ENCODE results near the gene AP4M1. TPM values are rescaled to one million over a fixed set of nuclear protein-coding genes. Genes with fewer than 3 reads are reported as not detected.

Gene AP4M1
- total RNA-seq, 1 donor from 2014 or later: 22.6 TPM

DNA sequence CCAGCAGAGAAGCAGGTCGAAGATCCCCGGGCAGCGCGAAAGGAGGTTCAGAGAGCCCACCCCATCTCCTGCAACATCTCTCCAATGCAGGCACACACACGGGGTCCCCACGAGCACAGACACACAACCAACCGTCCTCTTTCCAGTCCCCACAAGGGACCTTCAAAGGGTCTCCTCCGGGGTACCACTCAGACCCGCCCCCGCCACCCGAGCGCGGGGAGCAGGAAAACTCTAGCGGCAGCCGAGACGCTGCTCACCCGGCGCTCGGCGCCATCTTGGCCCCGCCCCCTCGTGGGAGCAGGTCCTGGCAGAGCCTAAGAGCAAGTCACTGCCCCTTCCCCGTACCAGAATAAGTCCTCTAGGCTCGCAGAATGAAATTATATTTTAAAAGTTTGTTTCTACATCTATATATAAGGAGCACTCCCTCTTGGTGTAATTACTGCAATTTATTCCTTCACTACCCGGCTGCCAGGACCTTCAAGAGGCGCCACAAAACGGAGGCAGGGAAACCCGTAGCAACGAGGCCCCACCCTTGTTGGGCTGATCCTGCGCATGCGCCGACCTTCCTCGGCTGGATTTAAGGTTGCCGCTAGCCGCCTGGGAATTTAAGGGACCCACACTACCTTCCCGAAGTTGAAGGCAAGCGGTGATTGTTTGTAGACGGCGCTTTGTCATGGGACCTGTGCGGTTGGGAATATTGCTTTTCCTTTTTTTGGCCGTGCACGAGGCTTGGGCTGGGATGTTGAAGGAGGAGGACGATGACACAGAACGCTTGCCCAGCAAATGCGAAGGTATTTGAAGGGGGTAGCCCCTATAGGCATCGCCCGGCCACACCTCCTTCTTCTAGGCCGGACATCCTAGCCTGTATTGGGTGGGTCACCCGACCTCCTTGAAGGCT lies 17.9 kb downstream of the AP4M1 start, which contains the start of the genes CNPY4 and TAF6:
Gene CNPY4 (plus strand): TSS at position 563 of the 898 bp plus-strand sequence. CDS start 111 bp downstream, at position 674.
Gene TAF6 (minus strand): TSS at position 287 of the 898 bp plus-strand sequence. CDS start 5,149 bp downstream, outside the sequence.
- Mint-ChIP-seq H3K27me3 (ENCODE audit: low read depth) (no peaks in the 10 kb centered on the region), H3K4me3 (peak within 1 kb of the TSS; percentile 96), H3K4me1 (peaks cover 34% of the 10 kb centered on the region), H3K36me3 (ENCODE audit: low read depth) (peaks cover 2% of the 10 kb centered on the region), H3K9me3 (no peaks in the 10 kb centered on the region), H3K27ac (ENCODE audit: unreplicated experiment) (peak within 1 kb of the TSS; percentile 100)
- peak; percentile 93 for DNase-seq (ENCODE audit: low read depth, low spot score)
- TF ChIP-seq, protein P1, sequence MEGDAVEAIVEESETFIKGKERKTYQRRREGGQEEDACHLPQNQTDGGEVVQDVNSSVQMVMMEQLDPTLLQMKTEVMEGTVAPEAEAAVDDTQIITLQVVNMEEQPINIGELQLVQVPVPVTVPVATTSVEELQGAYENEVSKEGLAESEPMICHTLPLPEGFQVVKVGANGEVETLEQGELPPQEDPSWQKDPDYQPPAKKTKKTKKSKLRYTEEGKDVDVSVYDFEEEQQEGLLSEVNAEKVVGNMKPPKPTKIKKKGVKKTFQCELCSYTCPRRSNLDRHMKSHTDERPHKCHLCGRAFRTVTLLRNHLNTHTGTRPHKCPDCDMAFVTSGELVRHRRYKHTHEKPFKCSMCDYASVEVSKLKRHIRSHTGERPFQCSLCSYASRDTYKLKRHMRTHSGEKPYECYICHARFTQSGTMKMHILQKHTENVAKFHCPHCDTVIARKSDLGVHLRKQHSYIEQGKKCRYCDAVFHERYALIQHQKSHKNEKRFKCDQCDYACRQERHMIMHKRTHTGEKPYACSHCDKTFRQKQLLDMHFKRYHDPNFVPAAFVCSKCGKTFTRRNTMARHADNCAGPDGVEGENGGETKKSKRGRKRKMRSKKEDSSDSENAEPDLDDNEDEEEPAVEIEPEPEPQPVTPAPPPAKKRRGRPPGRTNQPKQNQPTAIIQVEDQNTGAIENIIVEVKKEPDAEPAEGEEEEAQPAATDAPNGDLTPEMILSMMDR (conservative IDR thresholded peaks at IDR 0.05): peak; percentile 31

DNA sequence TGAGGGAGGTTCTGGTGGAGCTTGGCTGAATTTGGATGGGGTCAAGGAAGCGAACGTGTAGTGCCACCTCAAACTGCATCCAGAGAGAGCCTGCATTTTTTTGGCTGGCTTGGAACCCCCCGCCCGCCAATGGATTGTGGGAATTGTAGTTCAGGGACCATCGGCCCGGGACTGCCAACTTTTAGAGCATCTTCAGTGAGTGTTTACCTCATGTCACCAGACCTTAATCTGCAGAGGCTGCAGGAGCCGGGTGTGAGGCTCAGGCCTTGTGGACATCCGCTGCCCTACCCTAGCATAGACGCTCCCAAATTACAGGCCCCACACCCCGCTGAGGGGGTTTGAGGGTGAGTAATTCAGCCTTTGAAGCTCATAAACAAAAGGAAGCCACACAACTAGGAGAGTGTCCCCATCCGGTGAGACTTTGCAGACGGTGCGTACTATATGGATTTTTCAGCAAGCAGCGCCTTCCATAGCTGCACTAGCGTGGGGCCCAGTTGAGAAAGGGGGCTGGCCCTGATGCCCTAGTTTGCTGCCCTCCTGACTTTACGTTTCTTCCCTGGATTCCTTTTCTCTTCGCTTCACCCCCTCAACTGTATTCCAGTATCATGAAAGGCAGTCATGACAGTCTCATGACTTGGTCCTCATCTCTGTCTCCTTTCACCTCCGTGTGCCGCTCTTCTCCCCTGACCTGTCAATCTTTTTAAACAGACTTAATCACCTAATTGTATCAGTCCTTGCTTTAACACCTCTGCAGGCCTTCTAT lies 18.7 kb downstream of the AP4M1 start:
- no peaks in the 10 kb centered on the region for H3K27me3 Mint-ChIP-seq (ENCODE audit: low read depth)
- peak overlapping the region; percentile 96 for H3K4me3 Mint-ChIP-seq
- peak; percentile 59 for DNase-seq (ENCODE audit: low read depth, low spot score)
- TF ChIP-seq, protein P1 (conservative IDR thresholded peaks at IDR 0.05): no peak
- H3K36me3 Mint-ChIP-seq (ENCODE audit: low read depth): peaks cover 2% of the 10 kb centered on the region
- H3K9me3 Mint-ChIP-seq: no peaks in the 10 kb centered on the region
- peaks cover 39% of the 10 kb centered on the region for H3K4me1 Mint-ChIP-seq
- peak overlapping the region; percentile 100 for H3K27ac Mint-ChIP-seq (ENCODE audit: unreplicated experiment)

DNA sequence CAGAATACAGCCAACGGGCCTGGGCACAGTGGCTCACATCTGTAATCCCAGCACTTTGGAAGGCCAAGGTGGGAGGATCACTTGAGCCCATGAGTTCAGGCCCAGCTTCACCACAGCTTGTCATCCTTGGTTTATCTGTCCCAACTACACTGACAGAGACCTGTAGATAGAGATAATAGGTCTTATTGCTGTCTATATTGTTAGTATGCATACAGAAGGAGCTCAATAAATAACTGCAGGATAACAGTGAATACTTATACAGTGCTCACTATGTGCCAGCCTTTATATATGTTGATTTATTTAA lies 19.2 kb downstream of the AP4M1 start:
- H3K4me3 Mint-ChIP-seq: peak overlapping the region; percentile 96
- H3K4me1 Mint-ChIP-seq: peaks cover 39% of the 10 kb centered on the region
- DNase-seq (ENCODE audit: low read depth, low spot score): no peak
- H3K27me3 Mint-ChIP-seq (ENCODE audit: low read depth): no peaks in the 10 kb centered on the region
- no peaks in the 10 kb centered on the region for H3K9me3 Mint-ChIP-seq
- TF ChIP-seq, protein P1 (conservative IDR thresholded peaks at IDR 0.05): no peak
- H3K36me3 Mint-ChIP-seq (ENCODE audit: low read depth): peaks cover 2% of the 10 kb centered on the region
- H3K27ac Mint-ChIP-seq (ENCODE audit: unreplicated experiment): no peak overlapping the region

DNA sequence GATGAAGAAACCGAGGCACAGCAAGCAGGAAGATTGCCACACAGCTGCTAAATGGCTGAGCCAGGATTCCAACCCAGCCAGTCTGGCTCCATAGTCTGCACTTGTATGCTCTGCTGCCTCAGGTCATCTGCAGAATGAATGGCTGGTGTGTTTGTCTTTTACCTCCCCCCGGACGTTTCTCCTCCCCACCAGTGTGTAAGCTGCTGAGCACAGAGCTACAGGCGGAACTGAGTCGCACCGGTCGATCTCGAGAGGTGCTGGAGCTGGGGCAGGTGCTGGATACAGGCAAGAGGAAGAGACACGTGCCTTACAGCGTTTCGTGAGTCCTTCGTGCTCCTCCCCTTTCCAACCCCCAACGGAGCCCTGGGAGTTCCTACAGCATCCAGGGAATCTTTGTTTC lies 20.6 kb downstream of the AP4M1 start:
- no peak for DNase-seq (ENCODE audit: low read depth, low spot score)
- peaks cover 4% of the 10 kb centered on the region for H3K27me3 Mint-ChIP-seq (ENCODE audit: low read depth)
- peak overlapping the region; percentile 50 for H3K27ac Mint-ChIP-seq (ENCODE audit: unreplicated experiment)
- H3K4me3 Mint-ChIP-seq: peak overlapping the region; percentile 88
- no peaks in the 10 kb centered on the region for H3K9me3 Mint-ChIP-seq
- H3K36me3 Mint-ChIP-seq (ENCODE audit: low read depth): no peaks in the 10 kb centered on the region
- peaks cover 49% of the 10 kb centered on the region for H3K4me1 Mint-ChIP-seq
- TF ChIP-seq, protein P1 (conservative IDR thresholded peaks at IDR 0.05): no peak

DNA sequence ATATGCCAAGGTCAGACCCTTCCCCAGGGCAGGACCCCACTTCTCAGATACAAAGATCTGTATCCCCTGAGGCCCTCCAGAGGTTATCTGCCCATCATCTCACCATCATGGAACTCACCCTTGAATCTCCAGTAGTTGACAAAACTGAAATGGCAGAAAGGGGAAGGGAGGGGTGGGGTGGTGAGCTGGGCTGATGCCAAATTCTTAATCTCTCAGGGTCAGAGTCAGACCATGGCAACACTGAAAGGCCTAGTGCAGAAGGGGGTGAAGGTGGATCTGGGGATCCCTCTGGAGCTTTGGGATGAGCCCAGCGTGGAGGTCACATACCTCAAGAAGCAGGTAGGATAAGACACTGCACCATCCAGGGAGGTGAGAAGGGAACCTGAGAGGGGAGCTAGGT lies 21.1 kb downstream of the AP4M1 start:
- DNase-seq (ENCODE audit: low read depth, low spot score): no peak
- Mint-ChIP-seq H3K27ac (ENCODE audit: unreplicated experiment) (peak overlapping the region; percentile 50), H3K36me3 (ENCODE audit: low read depth) (no peaks in the 10 kb centered on the region), H3K27me3 (ENCODE audit: low read depth) (peaks cover 4% of the 10 kb centered on the region), H3K4me3 (peak overlapping the region; percentile 88), H3K9me3 (no peaks in the 10 kb centered on the region), H3K4me1 (peaks cover 49% of the 10 kb centered on the region)
- TF ChIP-seq, protein P1 (conservative IDR thresholded peaks at IDR 0.05): no peak
